ENCODE measurements around the gene RELT. TPM values are rescaled to one million over a fixed set of nuclear protein-coding genes. Genes with fewer than 3 reads are reported as not detected.

Gene RELT
- total RNA-seq, 1 experiment from 2014 or later: 11.7 TPM

- ChIA-PET POLR2A (interaction anchor here (0.6 to 2.1 kb wide), 5 partner anchors 20 to 105 kb away, joined by 3 to 18 read pairs (median 12); no protein-coding TSS in a partner anchor), CTCF (interaction anchor here (0.6 to 7.0 kb wide), 34 partner anchors 7 to 556 kb away, joined by 3 to 285 read pairs (median 5); partner anchors contain the start of gene ARHGEF17)
- H3K36me3 ChIP-seq (ENCODE audit: control insufficient read depth, insufficient read depth, low read length): peaks cover 4% of the 10 kb centered on the region
- TF ChIP-seq, protein P1, sequence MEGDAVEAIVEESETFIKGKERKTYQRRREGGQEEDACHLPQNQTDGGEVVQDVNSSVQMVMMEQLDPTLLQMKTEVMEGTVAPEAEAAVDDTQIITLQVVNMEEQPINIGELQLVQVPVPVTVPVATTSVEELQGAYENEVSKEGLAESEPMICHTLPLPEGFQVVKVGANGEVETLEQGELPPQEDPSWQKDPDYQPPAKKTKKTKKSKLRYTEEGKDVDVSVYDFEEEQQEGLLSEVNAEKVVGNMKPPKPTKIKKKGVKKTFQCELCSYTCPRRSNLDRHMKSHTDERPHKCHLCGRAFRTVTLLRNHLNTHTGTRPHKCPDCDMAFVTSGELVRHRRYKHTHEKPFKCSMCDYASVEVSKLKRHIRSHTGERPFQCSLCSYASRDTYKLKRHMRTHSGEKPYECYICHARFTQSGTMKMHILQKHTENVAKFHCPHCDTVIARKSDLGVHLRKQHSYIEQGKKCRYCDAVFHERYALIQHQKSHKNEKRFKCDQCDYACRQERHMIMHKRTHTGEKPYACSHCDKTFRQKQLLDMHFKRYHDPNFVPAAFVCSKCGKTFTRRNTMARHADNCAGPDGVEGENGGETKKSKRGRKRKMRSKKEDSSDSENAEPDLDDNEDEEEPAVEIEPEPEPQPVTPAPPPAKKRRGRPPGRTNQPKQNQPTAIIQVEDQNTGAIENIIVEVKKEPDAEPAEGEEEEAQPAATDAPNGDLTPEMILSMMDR (IDR thresholded peaks at IDR 0.05; ENCODE audit: insufficient read depth in 1 of 2, low read depth in 1 of 2, low read length in 1 of 2, severe bottlenecking in 1 of 2, unreplicated experiment in 1 of 2): no peak
- peaks cover 60% of the 10 kb centered on the region for H3K4me1 ChIP-seq
- no peaks in the 10 kb centered on the region for H3K9me3 Mint-ChIP-seq (ENCODE audit: unreplicated experiment)
- BruUV-seq (replicated peaks): no TSS peak
- peaks cover 44% of the 10 kb centered on the region for H3K4me1 Mint-ChIP-seq (ENCODE audit: low read depth, unreplicated experiment)
- intact Hi-C loops (cut with micrococcal nuclease; ENCODE audit: unreplicated experiment): loop anchor here (1.0 kb wide), 2 partner anchors 27 to 39 kb away; no protein-coding TSS in a partner anchor
- DNase-seq: peak in 1 of 2 experiments; percentile 46
- no peaks in the 10 kb centered on the region for H3K27me3 ChIP-seq (replicated peaks; ENCODE audit: control insufficient read depth, insufficient read depth, low read length)
- peaks cover 42% of the 10 kb centered on the region for H3K36me3 Mint-ChIP-seq (ENCODE audit: insufficient read depth, unreplicated experiment)
- no peaks in the 10 kb centered on the region for H3K9me3 ChIP-seq
- peak overlapping the region; percentile 19 for H3K27ac Mint-ChIP-seq (ENCODE audit: unreplicated experiment)
- H3K4me3 Mint-ChIP-seq (ENCODE audit: unreplicated experiment): no peak overlapping the region
- H3K27me3 Mint-ChIP-seq (ENCODE audit: insufficient read depth, unreplicated experiment): no peaks in the 10 kb centered on the region
- no peak overlapping the region for H3K4me3 ChIP-seq (ENCODE audit: low read depth, low read length)
These were observed 41.6 kb upstream of the RELT start for GRCh38 chr11:73334384-73335203.

- DNase-seq: peak; percentile 91 to 96
- Histone ChIP-seq H3K4me1 (peaks cover 52% of the 10 kb centered on the region), H3K27me3 (replicated peaks; ENCODE audit: control insufficient read depth, insufficient read depth, low read length) (no peaks in the 10 kb centered on the region), H3K36me3 (ENCODE audit: control insufficient read depth, insufficient read depth, low read length) (peaks cover 4% of the 10 kb centered on the region), H3K4me3 (ENCODE audit: low read depth, low read length) (no peak overlapping the region), H3K9me3 (no peaks in the 10 kb centered on the region)
- CTCF ChIA-PET: interaction anchor here (0.6 to 7.0 kb wide), 40 partner anchors 8 to 684 kb away, joined by 3 to 285 read pairs (median 4); partner anchors contain the start of gene ARHGEF17
- Mint-ChIP-seq H3K27ac (ENCODE audit: unreplicated experiment) (peak overlapping the region; percentile 19), H3K4me3 (ENCODE audit: unreplicated experiment) (no peak overlapping the region), H3K36me3 (ENCODE audit: insufficient read depth, unreplicated experiment) (peaks cover 48% of the 10 kb centered on the region), H3K27me3 (ENCODE audit: insufficient read depth, unreplicated experiment) (no peaks in the 10 kb centered on the region), H3K9me3 (ENCODE audit: unreplicated experiment) (no peaks in the 10 kb centered on the region), H3K4me1 (ENCODE audit: low read depth, unreplicated experiment) (peaks cover 36% of the 10 kb centered on the region)
- intact Hi-C loops (cut with micrococcal nuclease; ENCODE audit: unreplicated experiment): loop anchor here (1.0 kb wide), 2 partner anchors 28 to 40 kb away; no protein-coding TSS in a partner anchor
- no TSS peak for BruUV-seq (replicated peaks)
- POLR2A ChIA-PET: interaction anchor here (0.6 to 2.1 kb wide), 5 partner anchors 12 to 28 kb away, joined by 3 to 18 read pairs (median 12); no protein-coding TSS in a partner anchor
- TF ChIP-seq, protein P1 (IDR thresholded peaks at IDR 0.05; ENCODE audit: insufficient read depth in 1 of 2, low read depth in 1 of 2, low read length in 1 of 2, severe bottlenecking in 1 of 2, unreplicated experiment in 1 of 2): peak; percentile 100
These were observed 40.8 kb upstream of the RELT start for GRCh38 chr11:73335204-73335923.

DNA sequence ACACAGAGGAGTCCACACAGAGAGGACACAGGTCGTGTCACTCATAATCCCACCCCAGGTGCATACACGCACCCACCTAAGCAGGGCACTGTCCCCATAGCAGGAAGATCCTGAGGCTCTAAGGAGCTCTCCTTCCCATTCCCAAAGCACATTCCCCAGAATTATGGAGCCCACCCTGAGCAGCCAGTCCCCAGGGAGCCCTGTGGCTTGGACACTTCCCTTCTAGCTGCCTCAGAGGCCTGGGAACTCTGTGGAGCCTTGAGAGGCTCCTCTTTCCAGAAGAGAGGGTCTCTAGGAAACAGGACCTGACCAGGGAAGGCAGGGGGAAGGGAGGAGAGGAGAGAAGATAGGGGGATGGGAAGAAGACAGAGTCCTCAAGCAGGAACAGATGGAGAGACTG is 38.4 kb upstream of the RELT start:
- H3K4me1 Mint-ChIP-seq (ENCODE audit: low read depth, unreplicated experiment): peaks cover 13% of the 10 kb centered on the region
- BruUV-seq (replicated peaks): no TSS peak
- POLR2A ChIA-PET: no interaction called here

More for the DNA sequence above, 38.4 kb upstream of the RELT start:
- no peak overlapping the region for H3K27ac Mint-ChIP-seq (ENCODE audit: unreplicated experiment)
- no peaks in the 10 kb centered on the region for H3K9me3 Mint-ChIP-seq (ENCODE audit: unreplicated experiment)
- intact Hi-C loops (cut with micrococcal nuclease; ENCODE audit: unreplicated experiment): no loop called here
- Histone ChIP-seq H3K36me3 (ENCODE audit: control insufficient read depth, insufficient read depth, low read length) (peaks cover 5% of the 10 kb centered on the region), H3K27me3 (replicated peaks; ENCODE audit: control insufficient read depth, insufficient read depth, low read length) (no peaks in the 10 kb centered on the region), H3K4me1 (peaks cover 29% of the 10 kb centered on the region), H3K4me3 (ENCODE audit: low read depth, low read length) (no peak overlapping the region), H3K9me3 (no peaks in the 10 kb centered on the region)
- no peak for DNase-seq
- H3K27me3 Mint-ChIP-seq (ENCODE audit: insufficient read depth, unreplicated experiment): no peaks in the 10 kb centered on the region
- CTCF ChIA-PET: interaction anchor here (0.7 to 7.0 kb wide), 5 partner anchors 12 to 722 kb away, joined by 3 to 285 read pairs (median 4); partner anchors contain the start of gene ARHGEF17
- peaks cover 41% of the 10 kb centered on the region for H3K36me3 Mint-ChIP-seq (ENCODE audit: insufficient read depth, unreplicated experiment)
- TF ChIP-seq, protein P1 (IDR thresholded peaks at IDR 0.05; ENCODE audit: insufficient read depth in 1 of 2, low read depth in 1 of 2, low read length in 1 of 2, severe bottlenecking in 1 of 2, unreplicated experiment in 1 of 2): no peak
- H3K4me3 Mint-ChIP-seq (ENCODE audit: unreplicated experiment): no peak overlapping the region
